Activated CD4-positive, CD25-positive, alpha-beta regulatory T cell treated with anti-CD3 and anti-CD28 coated beads, Interleukin-2, amount 50 U/mL, for 16 hours (primary cell): ENCODE results near the gene ULK1.

Source experiments
- DNase-seq: peaks from one replicate; pipeline ENCODE4 v3.0.0-alpha.2; 2020; ENCODE audit warnings: low read depth, low spot score

Gene ULK1

GRCh38 chr12:131965073-131965472 is 70.7 kb downstream of the ULK1 start:
- no peak for DNase-seq

GRCh38 chr12:131971226-131971625 is 76.8 kb downstream of the ULK1 start:
- DNase-seq, result no peak
